Posterior vena cava (tissue), 2 donors: Measurements from ENCODE around the gene RNLS. TPM values are rescaled to one million over a fixed set of nuclear protein-coding genes. Genes with fewer than 3 reads are reported as not detected.

ENCODE experiments used
- DNase-seq: peaks from one replicate; pipeline ENCODE4 v3.0.0-alpha.2; 2020; ENCODE audit warnings: low spot score
- intact Hi-C, 2 donors: fragments of 100-400 bp; cut with DNase I; formaldehyde crosslinking; loops; one replicate each; pipeline versions ENCODE4 v1.14.1 to v1.14.2; 2022 to 2023
- total RNA-seq, 2 donors: library from RNA; stranded (reverse); fragmentation: NEBNext Ultra II Directional; extraction: Animal tissue kit (Norgen Biotek cat#: 25700); gene quantifications; one replicate each; pipeline ENCODE4 v1.2.1, GENCODE V29; 2021
- donor health status: DM: yes; HTN: yes; CAD: no.
- donor health status: DM: yes; HTN: yes; CAD: no.

The RNLS gene
- total RNA-seq, 2 donors from 2014 or later, result 6.3 to 11.2 TPM

- intact Hi-C loops, result no loop called here
- no peak for DNase-seq
These were observed 323.7 kb downstream of the RNLS start for GRCh38 chr10:88259381-88259780.

GRCh38 chr10:88256886-88257285, 326.2 kb downstream of the RNLS start:
- intact Hi-C loops, result no loop called here
- no peak for DNase-seq

- intact Hi-C loops, result no loop called here
- DNase-seq, result no peak
These were observed 327.0 kb downstream of the RNLS start for GRCh38 chr10:88256013-88256680.

GRCh38 chr10:88254091-88254490, 329.0 kb downstream of the RNLS start:
- no peak for DNase-seq
- intact Hi-C loops, result no loop called here

- intact Hi-C loops, result no loop called here
- DNase-seq, result no peak
These were observed 329.5 kb downstream of the RNLS start for GRCh38 chr10:88253622-88254021.

- intact Hi-C loops, result no loop called here
- DNase-seq, result no peak
These were observed 330.0 kb downstream of the RNLS start for GRCh38 chr10:88253128-88253527.

- intact Hi-C loops, result loop anchor here in 1 of 2 donors (10.0 kb wide), 2 partner anchors 135 to 385 kb away; partner anchors contain the start of genes KLLN and PTEN
- DNase-seq, result no peak
These were observed 333.7 kb downstream of the RNLS start for GRCh38 chr10:88249450-88249849.

GRCh38 chr10:88246675-88247074, 336.4 kb downstream of the RNLS start:
- DNase-seq, result no peak
- intact Hi-C loops, result loop anchor here in 1 of 2 donors (10.0 kb wide), 2 partner anchors 138 to 382 kb away; partner anchors contain the start of genes KLLN and PTEN

GRCh38 chr10:88245974-88246511, 337.1 kb downstream of the RNLS start:
- intact Hi-C loops, result loop anchor here in 1 of 2 donors (10.0 kb wide), 2 partner anchors 139 to 381 kb away; partner anchors contain the start of genes KLLN and PTEN
- DNase-seq, result no peak

- DNase-seq, result no peak
- intact Hi-C loops, result loop anchor here in 1 of 2 donors (10.0 kb wide), 2 partner anchors 140 to 380 kb away; partner anchors contain the start of genes KLLN and PTEN
These were observed 338.1 kb downstream of the RNLS start for GRCh38 chr10:88244781-88245625.

GRCh38 chr10:88243836-88244730, 339.0 kb downstream of the RNLS start:
- intact Hi-C loops, result loop anchor here in 1 of 2 donors (10.0 kb wide), 2 partner anchors 141 to 379 kb away; partner anchors contain the start of genes KLLN and PTEN
- peak; percentile 88 for DNase-seq

- intact Hi-C loops, result loop anchor here in 1 of 2 donors (10.0 kb wide), 2 partner anchors 142 to 378 kb away; partner anchors contain the start of genes KLLN and PTEN
- no peak for DNase-seq
These were observed 339.8 kb downstream of the RNLS start for GRCh38 chr10:88243202-88243744.

- DNase-seq, result no peak
- intact Hi-C loops, result loop anchor here in 1 of 2 donors (10.0 kb wide), 2 partner anchors 143 to 377 kb away; partner anchors contain the start of genes KLLN and PTEN
These were observed 341.6 kb downstream of the RNLS start for GRCh38 chr10:88241501-88241900.

- intact Hi-C loops, result no loop called here
- DNase-seq, result no peak
These were observed 343.9 kb downstream of the RNLS start for GRCh38 chr10:88239212-88239611.

GRCh38 chr10:88238615-88238914, 344.6 kb downstream of the RNLS start:
- DNase-seq, result no peak
- intact Hi-C loops, result no loop called here

GRCh38 chr10:88237896-88238614, 345.1 kb downstream of the RNLS start:
- intact Hi-C loops, result no loop called here
- no peak for DNase-seq

GRCh38 chr10:88236121-88236743, 346.9 kb downstream of the RNLS start:
- intact Hi-C loops, result no loop called here
- DNase-seq, result no peak

GRCh38 chr10:88234297-88234696, 348.8 kb downstream of the RNLS start:
- no peak for DNase-seq
- intact Hi-C loops, result no loop called here
